Uterus (tissue), 4 donors: Measurements from ENCODE around the gene CADM2. TPM values are rescaled to one million over a fixed set of nuclear protein-coding genes. Genes with fewer than 3 reads are reported as not detected.

Experiments
- DNase-seq, 2 donors: peaks; one replicate each; pipeline ENCODE4 v3.0.0-alpha.2; 2019 to 2020
- H3K27ac ChIP-seq, 2 donors: fragments of 200-600 bp; sonication (generic); 1 replicate in 1 of 2; 2 replicates in 1 of 2; pipeline ENCODE4 v1.5.1; 2016 to 2018
- H3K27me3 ChIP-seq, 2 donors: fragments of 200-600 bp; sonication (generic); one replicate each; pipeline ENCODE4 v1.5.1; 2018 to 2019; ENCODE audit warnings: control low read depth in 1 of 2
- H3K36me3 ChIP-seq, 2 donors: fragments of 200-600 bp; sonication (generic); one replicate each; pipeline ENCODE4 v1.5.1; 2019; ENCODE audit warnings: control low read depth in 1 of 2
- H3K4me1 ChIP-seq, 2 donors: fragments of 200-600 bp; sonication (generic); one replicate each; pipeline ENCODE4 v1.5.1; 2018 to 2019; ENCODE audit warnings: control low read depth in 1 of 2
- H3K4me3 ChIP-seq, 2 donors: fragments of 200-600 bp; sonication (generic); 1 replicate in 1 of 2; 2 replicates in 1 of 2; pipeline ENCODE4 v1.5.1; 2018 to 2019; ENCODE audit warnings: mild to moderate bottlenecking in 1 of 2
- H3K9me3 ChIP-seq, 2 donors: fragments of 200-600 bp; sonication (generic); one replicate each; pipeline ENCODE4 v1.5.1; 2019; ENCODE audit warnings: control low read depth in 1 of 2
- POLR2A ChIP-seq, 2 donors: fragments of 450-650 bp; IDR thresholded peaks; one replicate each; pipeline ENCODE4 v1.6.1; 2016; ENCODE audit warnings: antibody characterized with exemption in 2 of 2, mild to moderate bottlenecking in 1 of 2, moderate library complexity in 1 of 2
- intact Hi-C: fragments of 100-400 bp; cut with DNase I; formaldehyde crosslinking; loops from one replicate; pipeline ENCODE4 v1.15.1; 2023; ENCODE audit warnings: low total_unique reads
- total RNA-seq, 4 donors: library from RNA; depleted of rRNA in 3 of 4; stranded (reverse); fragments of >200 nt in 3 of 4; gene quantifications; one replicate each; pipeline versions ENCODE4 v1.1.0 to v1.2.4, GENCODE V29; 2014 to 2023
- TF ChIP-seq, protein P1 (sequence below), 4 experiments: fragments of 200-600 bp in 2 of 4; fragments of 450-650 bp in 2 of 4; sonication (generic) in 2 of 4; IDR thresholded peaks; one replicate each; pipeline ENCODE4 v1.5.1; 2016 to 2019; ENCODE audit warnings: antibody characterized with exemption in 4 of 4, mild to moderate bottlenecking in 2 of 4, moderate library complexity in 1 of 4
- donor health status: DM: yes; HTN: yes; CAD: no.

The CADM2 gene
- total RNA-seq, 4 donors from 2014 or later, result 0.29 to 6.6 (median 0.85) TPM; not detected in 1

DNA sequence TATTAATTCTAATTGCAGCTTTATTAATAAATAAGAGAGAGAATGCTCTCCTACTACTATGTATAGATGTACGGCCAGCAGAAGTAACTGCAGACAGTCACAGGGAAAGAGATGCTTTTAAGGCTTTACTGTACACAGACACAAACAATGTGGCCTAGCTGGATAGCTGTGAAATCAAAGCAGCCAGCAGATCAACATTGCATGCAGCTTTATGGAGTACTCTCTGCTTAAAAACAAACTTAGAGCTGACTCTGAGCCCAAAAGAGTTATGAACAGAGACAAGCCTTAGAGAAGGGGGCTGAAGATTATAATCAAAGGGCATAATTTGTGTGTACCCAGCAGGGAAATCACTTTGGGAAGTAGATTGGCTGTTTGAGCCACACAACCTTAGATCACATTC lies 47.2 kb downstream of the CADM2 start:
- Histone ChIP-seq H3K27ac (no peak overlapping the region), H3K27me3 (no peaks in the 10 kb centered on the region), H3K4me3 (no peak overlapping the region), H3K36me3 (no peaks in the 10 kb centered on the region), H3K9me3 (no peaks in the 10 kb centered on the region), H3K4me1 (no peaks in the 10 kb centered on the region)
- intact Hi-C loops, result no loop called here
- no peak for DNase-seq
- TF ChIP-seq, protein P1, sequence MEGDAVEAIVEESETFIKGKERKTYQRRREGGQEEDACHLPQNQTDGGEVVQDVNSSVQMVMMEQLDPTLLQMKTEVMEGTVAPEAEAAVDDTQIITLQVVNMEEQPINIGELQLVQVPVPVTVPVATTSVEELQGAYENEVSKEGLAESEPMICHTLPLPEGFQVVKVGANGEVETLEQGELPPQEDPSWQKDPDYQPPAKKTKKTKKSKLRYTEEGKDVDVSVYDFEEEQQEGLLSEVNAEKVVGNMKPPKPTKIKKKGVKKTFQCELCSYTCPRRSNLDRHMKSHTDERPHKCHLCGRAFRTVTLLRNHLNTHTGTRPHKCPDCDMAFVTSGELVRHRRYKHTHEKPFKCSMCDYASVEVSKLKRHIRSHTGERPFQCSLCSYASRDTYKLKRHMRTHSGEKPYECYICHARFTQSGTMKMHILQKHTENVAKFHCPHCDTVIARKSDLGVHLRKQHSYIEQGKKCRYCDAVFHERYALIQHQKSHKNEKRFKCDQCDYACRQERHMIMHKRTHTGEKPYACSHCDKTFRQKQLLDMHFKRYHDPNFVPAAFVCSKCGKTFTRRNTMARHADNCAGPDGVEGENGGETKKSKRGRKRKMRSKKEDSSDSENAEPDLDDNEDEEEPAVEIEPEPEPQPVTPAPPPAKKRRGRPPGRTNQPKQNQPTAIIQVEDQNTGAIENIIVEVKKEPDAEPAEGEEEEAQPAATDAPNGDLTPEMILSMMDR (IDR thresholded peaks at IDR 0.05), result no peak
- TF ChIP-seq POLR2A (IDR thresholded peaks at IDR 0.05), result no peak

DNA sequence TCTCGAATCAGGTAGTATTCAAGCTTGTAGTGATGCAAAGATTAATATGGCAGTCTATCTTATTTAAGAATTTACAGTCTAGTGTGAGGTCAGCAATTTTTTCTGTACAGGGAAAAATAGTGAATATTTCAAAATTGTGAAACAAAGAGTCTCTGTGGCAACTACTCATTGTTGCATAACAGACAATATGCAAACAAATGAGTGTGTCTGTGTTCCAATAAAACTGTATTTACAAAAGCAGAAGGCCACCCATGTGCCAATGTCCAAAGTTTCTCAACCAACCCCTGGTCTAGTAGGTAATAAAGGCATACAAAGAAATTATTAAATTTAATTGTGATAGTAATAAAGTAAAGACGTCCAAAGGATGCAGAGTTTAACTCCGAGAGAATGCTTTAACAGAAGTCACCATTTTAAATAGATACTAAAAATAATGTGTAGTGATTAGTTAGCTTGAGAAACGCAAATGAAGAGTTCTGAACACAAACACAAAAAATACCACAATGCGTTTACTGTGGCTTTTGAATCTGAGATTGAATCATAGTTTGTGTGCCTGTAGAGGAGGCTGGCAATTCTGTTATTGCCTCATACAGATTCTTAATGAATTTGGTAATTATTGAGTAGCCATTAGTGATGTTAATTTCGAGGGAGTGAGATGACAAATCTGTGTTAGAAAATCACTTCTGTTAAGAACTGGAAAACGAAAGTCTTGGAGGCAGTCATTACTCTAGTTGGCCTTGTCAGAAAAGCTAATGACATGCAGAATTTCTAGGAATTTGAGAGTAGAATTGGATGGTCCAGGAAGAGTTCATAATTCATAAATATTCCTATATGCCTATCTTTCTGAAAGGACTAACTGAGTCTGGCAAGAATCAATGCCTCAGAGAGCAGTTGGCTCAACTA lies 48.7 kb downstream of the CADM2 start:
- Histone ChIP-seq H3K36me3 (no peaks in the 10 kb centered on the region), H3K4me3 (no peak overlapping the region), H3K27me3 (no peaks in the 10 kb centered on the region), H3K9me3 (no peaks in the 10 kb centered on the region), H3K27ac (no peak overlapping the region), H3K4me1 (no peaks in the 10 kb centered on the region)
- DNase-seq, result no peak
- intact Hi-C loops, result no loop called here
- TF ChIP-seq, protein P1 (IDR thresholded peaks at IDR 0.05), result no peak
- TF ChIP-seq POLR2A (IDR thresholded peaks at IDR 0.05), result no peak

DNA sequence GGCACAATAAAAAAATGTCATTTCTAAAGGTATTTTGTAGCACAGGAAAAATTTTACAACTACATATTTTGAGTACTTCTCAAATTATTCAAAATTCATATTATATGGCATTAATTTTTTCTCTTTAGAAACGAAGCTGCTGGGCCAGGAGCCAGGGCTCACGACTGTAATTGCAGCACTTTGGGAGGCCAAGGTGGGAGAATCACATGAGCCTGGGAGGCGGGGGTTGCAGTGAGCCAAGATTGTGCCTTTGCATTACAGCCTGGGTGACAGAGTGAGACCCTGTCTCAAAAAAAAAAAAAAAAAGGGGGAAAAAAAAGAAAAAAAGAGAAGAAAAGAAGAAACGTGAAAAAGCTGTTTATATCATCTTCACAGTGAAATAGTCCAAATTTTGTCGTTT lies 62.0 kb downstream of the CADM2 start:
- no peaks in the 10 kb centered on the region for H3K4me1 ChIP-seq
- H3K27ac ChIP-seq, result no peak overlapping the region
- H3K9me3 ChIP-seq, result no peaks in the 10 kb centered on the region
- no peaks in the 10 kb centered on the region for H3K27me3 ChIP-seq
- no peak overlapping the region for H3K4me3 ChIP-seq
- intact Hi-C loops, result no loop called here
- TF ChIP-seq POLR2A (IDR thresholded peaks at IDR 0.05), result no peak
- TF ChIP-seq, protein P1 (IDR thresholded peaks at IDR 0.05), result no peak
- no peaks in the 10 kb centered on the region for H3K36me3 ChIP-seq
- DNase-seq, result no peak

DNA sequence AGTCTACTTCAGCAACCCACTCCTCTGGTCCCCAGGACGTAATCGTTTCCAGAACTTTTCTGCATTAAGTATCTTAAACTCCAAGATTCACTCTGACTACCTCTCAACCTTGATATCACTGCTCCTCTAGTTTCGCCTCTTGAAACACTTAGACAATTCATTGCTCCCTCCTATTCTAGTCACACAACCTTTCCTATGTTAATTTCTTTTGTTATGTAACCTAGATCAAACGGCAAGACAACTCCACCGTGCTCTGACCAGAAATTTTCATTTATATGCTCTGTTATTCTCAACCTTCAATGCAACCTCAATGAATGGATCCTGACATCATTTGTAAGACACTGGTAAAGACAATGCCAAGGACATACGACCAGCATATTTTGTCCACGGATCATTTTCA lies 71.3 kb downstream of the CADM2 start:
- TF ChIP-seq POLR2A (IDR thresholded peaks at IDR 0.05), result no peak
- TF ChIP-seq, protein P1 (IDR thresholded peaks at IDR 0.05), result no peak
- H3K36me3 ChIP-seq, result no peaks in the 10 kb centered on the region
- no peaks in the 10 kb centered on the region for H3K27me3 ChIP-seq
- no peak for DNase-seq
- H3K4me1 ChIP-seq, result no peaks in the 10 kb centered on the region
- intact Hi-C loops, result no loop called here
- no peak overlapping the region for H3K27ac ChIP-seq
- no peak overlapping the region for H3K4me3 ChIP-seq
- H3K9me3 ChIP-seq, result no peaks in the 10 kb centered on the region

DNA sequence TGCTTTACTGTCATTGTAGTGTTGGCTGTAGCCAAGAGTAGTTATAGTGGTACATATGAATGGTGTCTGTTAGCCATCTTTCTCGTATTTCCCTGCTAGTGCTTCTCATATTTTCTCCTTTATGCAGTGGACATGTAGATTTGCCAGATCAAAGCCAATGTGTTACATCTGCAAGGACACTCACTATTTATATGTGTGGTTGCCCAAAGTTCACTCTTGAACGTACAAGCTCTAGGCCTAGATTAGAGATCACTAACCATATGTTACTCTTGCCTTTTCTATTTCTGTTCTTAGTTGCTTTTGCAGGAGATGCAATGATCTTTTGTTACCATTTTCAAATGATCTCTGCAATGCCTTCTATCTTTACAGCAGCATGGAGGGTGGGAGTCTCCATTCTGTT lies 78.4 kb downstream of the CADM2 start:
- H3K36me3 ChIP-seq, result no peaks in the 10 kb centered on the region
- no peaks in the 10 kb centered on the region for H3K9me3 ChIP-seq
- no peaks in the 10 kb centered on the region for H3K27me3 ChIP-seq
- intact Hi-C loops, result no loop called here
- TF ChIP-seq, protein P1 (IDR thresholded peaks at IDR 0.05), result no peak
- no peak for TF ChIP-seq POLR2A (IDR thresholded peaks at IDR 0.05)
- no peak overlapping the region for H3K27ac ChIP-seq
- H3K4me3 ChIP-seq, result no peak overlapping the region
- no peaks in the 10 kb centered on the region for H3K4me1 ChIP-seq
- no peak for DNase-seq
